ENCODE measurements around the gene ZNF70. TPM values are rescaled to one million over a fixed set of nuclear protein-coding genes. Genes with fewer than 3 reads are reported as not detected.

Gene ZNF70
- total and polyA plus RNA-seq, 5 donors from 2014 or later: 0.06 to 2.0 (median 0.28) TPM

DNA sequence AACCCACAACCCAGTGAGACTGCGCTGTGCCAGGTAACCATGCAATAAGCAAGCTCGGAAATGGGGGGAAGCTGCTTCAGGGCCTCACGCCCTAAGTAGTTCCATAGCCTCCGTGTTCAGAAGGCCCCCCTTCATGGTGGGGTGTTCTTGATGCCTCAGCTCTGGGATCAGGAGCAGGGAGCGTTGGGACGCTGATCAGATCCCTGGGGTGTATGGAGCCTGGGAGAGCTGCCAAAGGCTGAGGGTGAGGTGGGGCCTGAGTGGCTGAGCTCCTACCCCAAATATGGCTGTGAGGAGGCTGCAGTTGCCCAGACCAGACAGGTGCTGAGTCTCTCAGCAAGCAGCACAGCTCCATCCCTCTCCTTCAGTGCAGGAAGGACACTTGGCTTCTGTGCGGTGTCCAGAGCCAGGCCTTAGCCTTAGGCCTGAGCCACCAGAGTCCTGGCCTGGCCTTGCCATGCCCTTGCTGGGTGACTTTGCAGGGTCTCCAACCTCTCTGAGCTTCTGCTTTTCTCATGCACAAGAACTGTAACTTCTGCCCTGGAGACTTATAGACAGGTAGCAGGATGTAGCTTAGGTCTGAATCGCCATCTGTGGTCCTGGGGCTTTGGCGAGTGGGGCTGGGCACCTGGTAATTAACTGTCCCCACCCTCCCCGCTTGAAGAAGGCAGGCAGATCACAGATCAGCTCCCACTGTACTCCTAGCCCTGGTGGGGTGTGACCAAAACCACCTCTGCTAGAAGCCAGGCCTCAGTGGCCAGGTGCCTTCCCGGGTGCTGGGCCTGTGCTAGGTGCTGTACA, 27.1 kb upstream of the ZNF70 start:
- H3K4me3 Mint-ChIP-seq: no peak overlapping the region
- H3K27me3 Mint-ChIP-seq: peaks cover 11% of the 10 kb centered on the region
- H3K4me1 Mint-ChIP-seq: peaks cover 3 to 9% (median 6%) of the 10 kb centered on the region in 4 donors
- H3K27ac Mint-ChIP-seq: no peak overlapping the region
- no peaks in the 10 kb centered on the region for H3K36me3 Mint-ChIP-seq
- no peak overlapping the region for H3K4me3 ChIP-seq (ENCODE audit: low read depth, low read length)
- H3K4me1 ChIP-seq (ENCODE audit: control insufficient read depth, insufficient read depth, low read length, poor library complexity, severe bottlenecking): peaks cover 6% of the 10 kb centered on the region
- DNase-seq: no peak
- no peaks in the 10 kb centered on the region for H3K9me3 ChIP-seq (ENCODE audit: control insufficient read depth in 2 of 2, low read length in 2 of 2)
- no peaks in the 10 kb centered on the region for H3K36me3 ChIP-seq (ENCODE audit: control insufficient read depth, insufficient read depth, low read length)
- H3K9me3 Mint-ChIP-seq: peaks cover 0 to 2% (median 0%) of the 10 kb centered on the region in 7 donors
- no peak for ATAC-seq (ENCODE audit: low read depth in 2 of 2)
- H3K27ac ChIP-seq (ENCODE audit: insufficient read depth, low read length, poor library complexity, severe bottlenecking): no peak overlapping the region
- no peaks in the 10 kb centered on the region for H3K27me3 ChIP-seq (ENCODE audit: control insufficient read depth, insufficient read depth, low read length)

DNA sequence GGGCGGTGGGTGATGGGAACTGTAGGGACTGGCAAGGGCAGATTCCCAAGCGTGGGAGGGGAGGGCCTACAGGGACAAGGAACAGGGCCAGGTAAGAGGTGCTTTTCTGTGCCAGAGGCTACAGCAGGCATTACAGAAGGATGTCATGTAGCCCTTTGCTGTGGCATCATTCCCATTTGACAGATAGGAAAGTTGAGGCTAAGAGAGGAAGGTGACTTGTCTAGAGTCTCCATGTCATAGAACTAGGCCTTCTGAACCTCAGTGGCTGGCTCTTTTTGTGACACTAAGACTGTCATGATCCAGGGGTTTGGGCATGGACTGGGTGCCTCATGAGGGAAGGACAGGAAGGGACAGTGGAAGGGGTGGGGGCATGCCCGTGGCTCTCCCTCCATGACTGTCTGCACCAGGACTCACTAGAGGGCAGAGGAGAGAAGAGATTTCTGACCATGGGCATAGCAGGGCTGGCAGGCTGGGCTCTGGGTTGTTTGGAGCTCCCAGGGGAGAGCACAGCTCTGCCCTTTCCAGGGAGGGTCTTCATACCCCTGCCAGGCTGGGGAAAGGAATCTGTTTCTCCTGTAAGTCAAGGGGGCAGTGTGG, 25.0 kb upstream of the ZNF70 start:
- no peak for DNase-seq
- H3K27ac ChIP-seq (ENCODE audit: insufficient read depth, low read length, poor library complexity, severe bottlenecking): no peak overlapping the region
- no peaks in the 10 kb centered on the region for H3K36me3 ChIP-seq (ENCODE audit: control insufficient read depth, insufficient read depth, low read length)
- H3K36me3 Mint-ChIP-seq: no peaks in the 10 kb centered on the region
- H3K9me3 Mint-ChIP-seq: peaks cover 0 to 2% (median 0%) of the 10 kb centered on the region in 7 donors
- H3K4me1 ChIP-seq (ENCODE audit: control insufficient read depth, insufficient read depth, low read length, poor library complexity, severe bottlenecking): peaks cover 16% of the 10 kb centered on the region
- no peaks in the 10 kb centered on the region for H3K9me3 ChIP-seq (ENCODE audit: control insufficient read depth in 2 of 2, low read length in 2 of 2)
- no peak for ATAC-seq (ENCODE audit: low read depth in 2 of 2)
- H3K4me3 ChIP-seq (ENCODE audit: low read depth, low read length): no peak overlapping the region
- no peaks in the 10 kb centered on the region for H3K27me3 ChIP-seq (ENCODE audit: control insufficient read depth, insufficient read depth, low read length)
- H3K27ac Mint-ChIP-seq: peak overlapping the region in 1 of 3 donors; percentile 46
- H3K27me3 Mint-ChIP-seq: peaks cover 15% of the 10 kb centered on the region
- peak overlapping the region in 1 of 4 donors; percentile 5 for H3K4me3 Mint-ChIP-seq
- H3K4me1 Mint-ChIP-seq: peaks cover 3 to 19% (median 10%) of the 10 kb centered on the region in 4 donors

DNA sequence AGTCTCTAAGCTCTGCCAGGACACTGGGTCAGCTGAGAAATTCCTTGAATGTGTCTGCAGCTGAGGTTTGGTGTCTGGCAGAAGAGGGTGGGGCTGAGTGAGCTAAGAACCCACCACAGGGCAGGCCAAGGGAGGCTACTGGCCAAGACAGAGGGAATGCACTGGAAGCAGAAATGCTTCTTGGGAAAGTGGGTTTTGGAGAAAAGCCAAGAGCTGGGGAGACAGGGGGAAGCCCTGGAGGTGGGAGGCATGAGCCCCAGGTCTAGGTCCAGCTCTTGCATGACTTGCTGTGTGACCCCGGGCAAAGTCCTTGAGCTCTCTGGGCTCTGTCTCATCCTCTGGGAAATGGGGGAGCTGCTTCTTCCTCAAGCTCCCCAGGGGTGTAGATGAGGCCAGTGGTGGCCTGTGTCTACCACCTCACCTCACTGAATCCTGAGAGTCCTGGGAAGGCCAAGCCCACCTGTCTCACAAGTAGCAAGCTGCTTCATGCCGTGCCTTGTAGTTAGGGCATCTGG, 24.1 kb upstream of the ZNF70 start:
- Mint-ChIP-seq H3K27ac (no peak overlapping the region), H3K4me3 (peak overlapping the region in 2 of 4 donors; percentile 4 to 73), H3K9me3 (peaks cover 0 to 2% (median 0%) of the 10 kb centered on the region in 7 donors), H3K4me1 (peaks cover 3 to 20% (median 11%) of the 10 kb centered on the region in 4 donors), H3K27me3 (peaks cover 12% of the 10 kb centered on the region), H3K36me3 (no peaks in the 10 kb centered on the region)
- Histone ChIP-seq H3K4me3 (ENCODE audit: low read depth, low read length) (no peak overlapping the region), H3K9me3 (ENCODE audit: control insufficient read depth in 2 of 2, low read length in 2 of 2) (no peaks in the 10 kb centered on the region), H3K36me3 (ENCODE audit: control insufficient read depth, insufficient read depth, low read length) (no peaks in the 10 kb centered on the region), H3K4me1 (ENCODE audit: control insufficient read depth, insufficient read depth, low read length, poor library complexity, severe bottlenecking) (peaks cover 16% of the 10 kb centered on the region), H3K27me3 (ENCODE audit: control insufficient read depth, insufficient read depth, low read length) (no peaks in the 10 kb centered on the region), H3K27ac (ENCODE audit: insufficient read depth, low read length, poor library complexity, severe bottlenecking) (no peak overlapping the region)
- no peak for ATAC-seq (ENCODE audit: low read depth in 2 of 2)
- DNase-seq: no peak

DNA sequence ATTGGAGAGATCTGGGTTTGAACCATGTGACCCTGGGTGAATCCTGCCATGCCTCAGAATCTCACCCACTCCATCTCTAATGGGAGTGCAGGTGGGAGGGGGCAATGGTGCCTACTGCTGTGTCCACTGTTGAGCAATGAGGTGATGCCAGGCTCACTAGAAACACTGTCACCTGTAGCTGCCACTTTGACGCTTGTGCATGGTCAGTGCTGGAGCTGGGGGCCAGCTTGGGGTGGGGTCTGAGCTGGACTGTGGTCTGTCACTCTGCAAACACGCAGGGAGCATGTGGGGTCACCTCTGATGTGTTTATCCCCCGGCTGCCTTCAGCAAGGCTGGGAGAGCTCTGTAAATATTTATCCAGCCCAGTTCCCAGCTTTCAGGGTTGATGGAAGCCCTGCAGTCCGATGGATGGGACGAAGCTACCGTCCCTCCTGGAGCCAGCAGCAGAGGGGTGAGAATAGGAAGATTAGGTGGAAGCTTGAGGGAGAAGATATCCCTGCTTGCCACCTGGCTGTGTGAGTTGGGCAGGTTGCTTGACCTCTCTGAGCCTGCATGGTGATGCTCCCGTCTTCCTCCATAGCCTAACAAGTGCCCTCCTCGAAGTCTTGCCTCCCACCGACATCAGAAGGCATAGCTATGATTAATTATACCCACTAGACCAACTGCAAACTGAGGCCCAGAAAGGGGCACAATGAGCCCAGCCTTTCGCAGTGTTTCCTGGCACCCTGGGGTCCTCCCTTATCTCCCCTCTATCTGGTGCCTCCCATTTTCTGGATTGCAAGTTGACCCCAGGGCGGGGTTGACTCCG, 23.4 kb upstream of the ZNF70 start:
- Mint-ChIP-seq H3K4me1 (peaks cover 3 to 20% (median 11%) of the 10 kb centered on the region in 4 donors), H3K27me3 (peaks cover 11% of the 10 kb centered on the region), H3K9me3 (peaks cover 0 to 2% (median 0%) of the 10 kb centered on the region in 7 donors), H3K27ac (no peak overlapping the region), H3K4me3 (peak overlapping the region in 3 of 4 donors; percentile 4 to 73 (median 48)), H3K36me3 (no peaks in the 10 kb centered on the region)
- Histone ChIP-seq H3K4me1 (ENCODE audit: control insufficient read depth, insufficient read depth, low read length, poor library complexity, severe bottlenecking) (peaks cover 16% of the 10 kb centered on the region), H3K9me3 (ENCODE audit: control insufficient read depth in 2 of 2, low read length in 2 of 2) (no peaks in the 10 kb centered on the region), H3K4me3 (ENCODE audit: low read depth, low read length) (no peak overlapping the region), H3K36me3 (ENCODE audit: control insufficient read depth, insufficient read depth, low read length) (no peaks in the 10 kb centered on the region), H3K27me3 (ENCODE audit: control insufficient read depth, insufficient read depth, low read length) (no peaks in the 10 kb centered on the region), H3K27ac (ENCODE audit: insufficient read depth, low read length, poor library complexity, severe bottlenecking) (no peak overlapping the region)
- ATAC-seq (ENCODE audit: low read depth in 2 of 2) (no peak), DNase-seq (no peak)

DNA sequence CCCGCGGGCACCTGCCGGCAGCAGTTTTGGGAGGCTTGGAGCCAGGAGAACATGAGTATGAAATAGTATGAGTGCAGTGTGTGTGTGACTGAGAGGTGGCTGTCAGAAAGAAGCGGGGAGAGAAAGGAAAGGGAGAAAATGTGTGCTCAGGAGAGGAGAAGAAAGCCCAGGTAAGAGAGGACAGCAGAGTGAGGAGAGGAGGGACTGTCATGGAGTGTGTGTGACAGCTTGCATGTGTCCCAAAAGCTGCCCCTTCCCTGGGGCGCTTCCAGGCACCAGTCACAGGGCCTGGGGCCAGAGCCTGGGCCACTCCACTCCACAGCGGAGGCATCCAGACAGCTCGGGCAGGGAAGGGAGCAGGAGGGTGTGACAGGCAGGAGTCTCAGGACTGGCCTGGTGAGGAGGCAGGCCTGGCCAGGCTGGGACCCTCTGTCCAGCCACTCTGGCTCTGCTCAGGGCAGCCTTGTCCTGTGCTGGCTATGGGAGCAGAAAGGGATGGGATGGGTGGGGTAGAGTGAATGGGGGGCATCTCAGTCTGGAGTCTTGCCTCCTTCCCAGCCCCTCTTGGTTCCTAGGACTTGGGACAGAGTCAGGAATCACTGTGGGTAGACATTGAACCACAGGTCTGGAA, 22.7 kb upstream of the ZNF70 start:
- H3K4me1 ChIP-seq (ENCODE audit: control insufficient read depth, insufficient read depth, low read length, poor library complexity, severe bottlenecking): peaks cover 16% of the 10 kb centered on the region
- Mint-ChIP-seq H3K9me3 (peaks cover 0 to 2% (median 0%) of the 10 kb centered on the region in 7 donors), H3K27ac (peak overlapping the region in 2 of 3 donors; percentile 0 to 90), H3K4me1 (peaks cover 3 to 20% (median 11%) of the 10 kb centered on the region in 4 donors), H3K4me3 (peak overlapping the region; percentile 73 to 86 (median 80)), H3K36me3 (no peaks in the 10 kb centered on the region), H3K27me3 (peaks cover 16% of the 10 kb centered on the region)
- H3K9me3 ChIP-seq (ENCODE audit: control insufficient read depth in 2 of 2, low read length in 2 of 2): no peaks in the 10 kb centered on the region
- ATAC-seq (ENCODE audit: low read depth in 2 of 2) (no peak), DNase-seq (no peak)
- no peak overlapping the region for H3K27ac ChIP-seq (ENCODE audit: insufficient read depth, low read length, poor library complexity, severe bottlenecking)
- H3K27me3 ChIP-seq (ENCODE audit: control insufficient read depth, insufficient read depth, low read length): no peaks in the 10 kb centered on the region
- no peaks in the 10 kb centered on the region for H3K36me3 ChIP-seq (ENCODE audit: control insufficient read depth, insufficient read depth, low read length)
- no peak overlapping the region for H3K4me3 ChIP-seq (ENCODE audit: low read depth, low read length)

DNA sequence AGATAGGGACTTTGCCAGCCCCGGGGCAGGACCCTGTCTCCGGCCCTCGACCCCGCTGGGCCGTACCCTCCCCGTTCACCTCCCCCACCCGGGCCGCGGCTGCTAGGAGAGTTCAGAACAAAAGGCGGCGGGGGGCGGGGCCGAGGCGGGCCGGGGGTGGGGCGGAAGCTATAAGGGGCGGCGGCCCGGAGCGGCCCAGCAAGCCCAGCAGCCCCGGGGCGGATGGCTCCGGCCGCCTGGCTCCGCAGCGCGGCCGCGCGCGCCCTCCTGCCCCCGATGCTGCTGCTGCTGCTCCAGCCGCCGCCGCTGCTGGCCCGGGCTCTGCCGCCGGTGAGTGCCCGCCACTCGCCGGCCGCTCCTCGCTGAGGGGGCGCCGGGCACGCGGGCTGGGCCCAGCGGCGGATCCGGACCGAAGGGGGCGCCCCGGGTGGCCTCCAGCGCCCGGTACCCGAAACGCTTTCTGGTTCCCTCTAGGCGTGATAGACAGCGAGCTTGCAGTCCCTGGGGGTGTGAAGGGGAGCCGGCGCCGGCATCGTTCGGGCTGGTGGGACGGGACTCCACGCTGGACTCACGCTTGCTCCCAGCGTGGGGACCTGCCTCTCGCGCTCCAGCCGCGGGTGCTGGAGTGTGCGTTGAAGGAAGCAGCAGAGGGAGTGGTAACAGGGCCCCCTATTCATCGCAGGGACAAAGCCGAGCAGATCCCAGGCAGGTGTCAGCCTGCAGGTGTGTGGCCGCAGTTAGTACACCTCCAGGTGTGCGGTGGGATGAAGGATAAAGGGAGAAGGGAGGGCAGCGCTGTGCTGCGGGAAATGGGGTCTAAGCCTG, 21.9 kb upstream of the ZNF70 start, which contains the start of gene MMP11:
Gene MMP11, plus strand, starts transcription at position 201 of the 825 bp plus-strand sequence. Its CDS starts 22 bp downstream, at position 223.
- peak within 1 kb of the TSS in 2 of 3 donors; percentile 82 to 90 for H3K27ac Mint-ChIP-seq
- peaks cover 0 to 2% (median 0%) of the 10 kb centered on the region in 7 donors for H3K9me3 Mint-ChIP-seq
- Histone ChIP-seq H3K27me3 (ENCODE audit: control insufficient read depth, insufficient read depth, low read length) (no peaks in the 10 kb centered on the region), H3K4me1 (ENCODE audit: control insufficient read depth, insufficient read depth, low read length, poor library complexity, severe bottlenecking) (peaks cover 24% of the 10 kb centered on the region), H3K9me3 (ENCODE audit: control insufficient read depth in 2 of 2, low read length in 2 of 2) (no peaks in the 10 kb centered on the region), H3K27ac (ENCODE audit: insufficient read depth, low read length, poor library complexity, severe bottlenecking) (no peak within 1 kb of the TSS), H3K36me3 (ENCODE audit: control insufficient read depth, insufficient read depth, low read length) (no peaks in the 10 kb centered on the region), H3K4me3 (ENCODE audit: low read depth, low read length) (no peak within 1 kb of the TSS)
- DNase-seq (peak; percentile 47 to 62 (median 49)), ATAC-seq (ENCODE audit: low read depth in 2 of 2) (peak; percentile 50 to 61)
- H3K27me3 Mint-ChIP-seq: peaks cover 16% of the 10 kb centered on the region
- peak within 1 kb of the TSS; percentile 71 to 86 (median 80) for H3K4me3 Mint-ChIP-seq
- H3K4me1 Mint-ChIP-seq: peaks cover 3 to 20% (median 11%) of the 10 kb centered on the region in 4 donors
- H3K36me3 Mint-ChIP-seq: no peaks in the 10 kb centered on the region

All from CD4-positive, CD25-positive, alpha-beta regulatory T cell (primary cell).